ENCODE results near the gene OR51T1. TPM values are rescaled to one million over a fixed set of nuclear protein-coding genes. Genes with fewer than 3 reads are reported as not detected.

OR51T1 gene
- total RNA-seq, 1 experiment from 2014 or later, result not detected

DNA sequence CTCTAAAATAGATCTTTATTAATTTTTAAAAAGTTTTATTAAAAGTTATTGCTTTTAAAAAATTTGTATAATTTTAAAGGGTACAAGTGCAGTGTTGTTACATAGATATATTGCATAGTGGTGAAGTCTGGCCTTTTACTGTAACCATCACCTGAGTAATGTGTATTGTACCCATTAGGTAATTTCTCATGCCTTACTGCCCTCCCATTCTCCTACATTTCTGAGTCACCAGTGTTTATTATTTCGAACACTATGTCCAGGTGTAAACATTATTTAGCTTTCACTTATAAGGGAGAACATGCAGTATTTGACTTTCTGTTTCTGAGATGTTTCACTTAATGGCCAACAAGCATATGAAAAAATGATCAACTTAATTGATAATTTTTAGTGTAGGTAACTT, 40.1 kb downstream of the OR51T1 start:
- Histone ChIP-seq H3K4me3 (ENCODE audit: low read depth, low read length) (no peak overlapping the region), H3K36me3 (ENCODE audit: control insufficient read depth, insufficient read depth, low read length) (no peaks in the 10 kb centered on the region), H3K4me1 (no peaks in the 10 kb centered on the region), H3K9me3 (no peaks in the 10 kb centered on the region), H3K27me3 (replicated peaks; ENCODE audit: control insufficient read depth, insufficient read depth, low read length) (no peaks in the 10 kb centered on the region)
- Mint-ChIP-seq H3K27ac (ENCODE audit: unreplicated experiment) (no peak overlapping the region), H3K4me1 (ENCODE audit: low read depth, unreplicated experiment) (no peaks in the 10 kb centered on the region), H3K4me3 (ENCODE audit: unreplicated experiment) (no peak overlapping the region), H3K27me3 (ENCODE audit: insufficient read depth, unreplicated experiment) (peaks cover 18% of the 10 kb centered on the region), H3K9me3 (ENCODE audit: unreplicated experiment) (no peaks in the 10 kb centered on the region), H3K36me3 (ENCODE audit: insufficient read depth, unreplicated experiment) (no peaks in the 10 kb centered on the region)
- TF ChIP-seq CTCF (IDR thresholded peaks at IDR 0.05; ENCODE audit: insufficient read depth in 1 of 2, low read depth in 1 of 2, low read length in 1 of 2, severe bottlenecking in 1 of 2, unreplicated experiment in 1 of 2), result no peak
- intact Hi-C loops (cut with micrococcal nuclease; ENCODE audit: unreplicated experiment), result no loop called here
- ChIA-PET CTCF (no interaction called here), POLR2A (no interaction called here)
- no peak for DNase-seq
- no TSS peak for BruUV-seq (replicated peaks)

DNA sequence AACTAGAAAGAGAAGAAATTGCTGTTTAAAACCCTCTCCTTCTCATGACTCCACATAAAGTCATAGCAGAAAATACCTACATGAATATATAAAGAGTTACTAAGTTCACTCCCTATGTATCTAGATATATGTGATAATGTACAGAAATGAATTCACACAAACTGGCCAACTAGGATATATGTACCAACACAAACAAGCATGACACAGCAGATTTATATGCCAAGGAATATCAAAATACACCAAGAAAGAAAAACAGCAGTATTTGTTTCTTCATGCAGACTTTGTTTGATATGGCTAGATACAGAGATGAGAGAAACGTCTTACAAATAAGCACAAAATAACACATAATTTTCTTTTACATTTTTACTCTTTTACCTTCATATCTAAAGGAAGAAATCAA, 40.6 kb downstream of the OR51T1 start:
- no peaks in the 10 kb centered on the region for H3K4me1 ChIP-seq
- no peaks in the 10 kb centered on the region for H3K27me3 ChIP-seq (replicated peaks; ENCODE audit: control insufficient read depth, insufficient read depth, low read length)
- ChIA-PET POLR2A (no interaction called here), CTCF (no interaction called here)
- no peaks in the 10 kb centered on the region for H3K36me3 ChIP-seq (ENCODE audit: control insufficient read depth, insufficient read depth, low read length)
- H3K36me3 Mint-ChIP-seq (ENCODE audit: insufficient read depth, unreplicated experiment), result no peaks in the 10 kb centered on the region
- no peak overlapping the region for H3K4me3 ChIP-seq (ENCODE audit: low read depth, low read length)
- H3K27ac Mint-ChIP-seq (ENCODE audit: unreplicated experiment), result no peak overlapping the region
- no peaks in the 10 kb centered on the region for H3K9me3 ChIP-seq
- intact Hi-C loops (cut with micrococcal nuclease; ENCODE audit: unreplicated experiment), result no loop called here
- TF ChIP-seq CTCF (IDR thresholded peaks at IDR 0.05; ENCODE audit: insufficient read depth in 1 of 2, low read depth in 1 of 2, low read length in 1 of 2, severe bottlenecking in 1 of 2, unreplicated experiment in 1 of 2), result no peak
- peaks cover 18% of the 10 kb centered on the region for H3K27me3 Mint-ChIP-seq (ENCODE audit: insufficient read depth, unreplicated experiment)
- H3K4me1 Mint-ChIP-seq (ENCODE audit: low read depth, unreplicated experiment), result no peaks in the 10 kb centered on the region
- no TSS peak for BruUV-seq (replicated peaks)
- no peak overlapping the region for H3K4me3 Mint-ChIP-seq (ENCODE audit: unreplicated experiment)
- H3K9me3 Mint-ChIP-seq (ENCODE audit: unreplicated experiment), result no peaks in the 10 kb centered on the region
- DNase-seq, result no peak

GRCh38 chr11:4924239-4924638, 42.5 kb downstream of the OR51T1 start, which contains the start of gene OR51G1:
OR51G1 (minus strand) TSS chr11:4924339; CDS start chr11:4924339, 0 bp downstream.
- intact Hi-C loops (cut with micrococcal nuclease; ENCODE audit: unreplicated experiment), result no loop called here
- Mint-ChIP-seq H3K27me3 (ENCODE audit: insufficient read depth, unreplicated experiment) (peaks cover 18% of the 10 kb centered on the region), H3K27ac (ENCODE audit: unreplicated experiment) (no peak within 1 kb of the TSS), H3K36me3 (ENCODE audit: insufficient read depth, unreplicated experiment) (no peaks in the 10 kb centered on the region), H3K9me3 (ENCODE audit: unreplicated experiment) (no peaks in the 10 kb centered on the region), H3K4me1 (ENCODE audit: low read depth, unreplicated experiment) (no peaks in the 10 kb centered on the region), H3K4me3 (ENCODE audit: unreplicated experiment) (no peak within 1 kb of the TSS)
- POLR2A ChIA-PET, result no interaction called here
- Histone ChIP-seq H3K9me3 (no peaks in the 10 kb centered on the region), H3K4me3 (ENCODE audit: low read depth, low read length) (no peak within 1 kb of the TSS), H3K36me3 (ENCODE audit: control insufficient read depth, insufficient read depth, low read length) (no peaks in the 10 kb centered on the region), H3K4me1 (no peaks in the 10 kb centered on the region), H3K27me3 (replicated peaks; ENCODE audit: control insufficient read depth, insufficient read depth, low read length) (no peaks in the 10 kb centered on the region)
- BruUV-seq (replicated peaks), result no TSS peak
- CTCF ChIA-PET, result no interaction called here
- DNase-seq, result no peak
- TF ChIP-seq CTCF (IDR thresholded peaks at IDR 0.05; ENCODE audit: insufficient read depth in 1 of 2, low read depth in 1 of 2, low read length in 1 of 2, severe bottlenecking in 1 of 2, unreplicated experiment in 1 of 2), result no peak

Data from Caco-2 (cell line).